Liver (tissue), 3 donors: ENCODE data around the gene SKI.

ENCODE experiments used
- EGR1 ChIP-seq, 2 donors: IDR thresholded peaks; 2 replicates each; pipeline ENCODE4 v1.6.1; 2016 to 2018; ENCODE audit warnings: antibody characterized with exemption in 2 of 2, low read depth in 2 of 2
- FOXA1 ChIP-seq: IDR thresholded peaks from 2 replicates; pipeline ENCODE4 v1.6.1; 2016; ENCODE audit warnings: antibody characterized with exemption
- NR2F2 ChIP-seq: IDR thresholded peaks from 2 replicates; pipeline ENCODE4 v1.6.1; 2016; ENCODE audit warnings: antibody characterized with exemption
- TAF1 ChIP-seq: conservative IDR thresholded peaks from 2 replicates; pipeline ENCODE4 v1.6.1; 2016; ENCODE audit warnings: antibody characterized with exemption, mild to moderate bottlenecking
- YY1 ChIP-seq: IDR thresholded peaks from 2 replicates; pipeline ENCODE4 v1.6.1; 2016; ENCODE audit warnings: antibody characterized with exemption, mild to moderate bottlenecking
- TF ChIP-seq, protein P1 (sequence below): fragments of 150-350 bp; IDR thresholded peaks from 2 replicates; pipeline ENCODE4 v1.5.1; 2017; ENCODE audit warnings: improper control_type of control experiment, low read depth, low read length; ENCODE audit not compliant: missing input control
- TF ChIP-seq, protein P2 (sequence below): IDR thresholded peaks from 2 replicates; pipeline ENCODE4 v1.6.1; 2016; ENCODE audit warnings: antibody characterized with exemption
- TF ChIP-seq, protein P3 (sequence below): IDR thresholded peaks from 2 replicates; pipeline ENCODE4 v1.6.1; 2016; ENCODE audit warnings: antibody characterized with exemption
- donor health status: healthy.
- donor health status: healthy.

DNA sequence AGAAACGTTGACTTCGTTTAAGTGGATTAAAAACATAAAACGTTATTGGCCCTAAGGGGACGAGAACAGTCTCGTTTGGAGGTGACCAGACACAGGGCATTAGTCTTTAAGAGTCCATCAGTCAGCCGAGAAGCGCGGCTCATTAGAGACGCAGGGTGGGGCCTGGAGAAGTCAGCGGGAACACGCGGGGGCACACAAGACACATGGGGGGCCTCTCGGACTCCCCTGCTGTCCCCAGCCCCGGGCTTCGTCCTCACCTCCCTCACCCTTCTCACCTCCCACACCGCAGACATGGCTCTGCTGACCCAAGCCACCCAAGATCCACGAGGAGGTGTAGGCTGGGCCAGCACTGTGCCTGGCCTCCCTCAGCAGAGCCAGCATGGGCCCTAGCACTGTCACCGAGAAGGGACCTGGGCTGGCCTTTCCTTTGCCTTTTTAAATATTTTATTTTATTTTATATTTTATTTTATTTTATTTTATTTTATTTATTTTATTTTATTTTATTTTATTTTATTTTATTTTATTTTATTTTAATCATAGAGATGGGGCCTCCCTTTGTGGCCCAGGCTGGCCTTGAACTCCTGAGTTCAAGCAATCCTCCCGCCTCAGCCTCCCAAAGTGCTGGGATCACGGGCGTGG, 114.4 kb downstream of the SKI start:
- TF ChIP-seq, protein P1, sequence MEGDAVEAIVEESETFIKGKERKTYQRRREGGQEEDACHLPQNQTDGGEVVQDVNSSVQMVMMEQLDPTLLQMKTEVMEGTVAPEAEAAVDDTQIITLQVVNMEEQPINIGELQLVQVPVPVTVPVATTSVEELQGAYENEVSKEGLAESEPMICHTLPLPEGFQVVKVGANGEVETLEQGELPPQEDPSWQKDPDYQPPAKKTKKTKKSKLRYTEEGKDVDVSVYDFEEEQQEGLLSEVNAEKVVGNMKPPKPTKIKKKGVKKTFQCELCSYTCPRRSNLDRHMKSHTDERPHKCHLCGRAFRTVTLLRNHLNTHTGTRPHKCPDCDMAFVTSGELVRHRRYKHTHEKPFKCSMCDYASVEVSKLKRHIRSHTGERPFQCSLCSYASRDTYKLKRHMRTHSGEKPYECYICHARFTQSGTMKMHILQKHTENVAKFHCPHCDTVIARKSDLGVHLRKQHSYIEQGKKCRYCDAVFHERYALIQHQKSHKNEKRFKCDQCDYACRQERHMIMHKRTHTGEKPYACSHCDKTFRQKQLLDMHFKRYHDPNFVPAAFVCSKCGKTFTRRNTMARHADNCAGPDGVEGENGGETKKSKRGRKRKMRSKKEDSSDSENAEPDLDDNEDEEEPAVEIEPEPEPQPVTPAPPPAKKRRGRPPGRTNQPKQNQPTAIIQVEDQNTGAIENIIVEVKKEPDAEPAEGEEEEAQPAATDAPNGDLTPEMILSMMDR: no peak
- TF ChIP-seq, protein P2, sequence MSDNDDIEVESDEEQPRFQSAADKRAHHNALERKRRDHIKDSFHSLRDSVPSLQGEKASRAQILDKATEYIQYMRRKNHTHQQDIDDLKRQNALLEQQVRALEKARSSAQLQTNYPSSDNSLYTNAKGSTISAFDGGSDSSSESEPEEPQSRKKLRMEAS: no peak
- TF ChIP-seq, protein P3, sequence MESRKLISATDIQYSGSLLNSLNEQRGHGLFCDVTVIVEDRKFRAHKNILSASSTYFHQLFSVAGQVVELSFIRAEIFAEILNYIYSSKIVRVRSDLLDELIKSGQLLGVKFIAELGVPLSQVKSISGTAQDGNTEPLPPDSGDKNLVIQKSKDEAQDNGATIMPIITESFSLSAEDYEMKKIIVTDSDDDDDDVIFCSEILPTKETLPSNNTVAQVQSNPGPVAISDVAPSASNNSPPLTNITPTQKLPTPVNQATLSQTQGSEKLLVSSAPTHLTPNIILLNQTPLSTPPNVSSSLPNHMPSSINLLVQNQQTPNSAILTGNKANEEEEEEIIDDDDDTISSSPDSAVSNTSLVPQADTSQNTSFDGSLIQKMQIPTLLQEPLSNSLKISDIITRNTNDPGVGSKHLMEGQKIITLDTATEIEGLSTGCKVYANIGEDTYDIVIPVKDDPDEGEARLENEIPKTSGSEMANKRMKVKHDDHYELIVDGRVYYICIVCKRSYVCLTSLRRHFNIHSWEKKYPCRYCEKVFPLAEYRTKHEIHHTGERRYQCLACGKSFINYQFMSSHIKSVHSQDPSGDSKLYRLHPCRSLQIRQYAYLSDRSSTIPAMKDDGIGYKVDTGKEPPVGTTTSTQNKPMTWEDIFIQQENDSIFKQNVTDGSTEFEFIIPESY: no peak
- no peak for TF ChIP-seq EGR1 (IDR thresholded peaks at IDR 0.05; ENCODE audit: low read depth in 2 of 2)
- no peak for TF ChIP-seq YY1
- TF ChIP-seq TAF1: no peak
- TF ChIP-seq NR2F2: no peak
- TF ChIP-seq FOXA1: no peak
